GM12801 (cell line): ENCODE results near the gene MLF2.

Source experiments
- CTCF ChIP-seq: IDR thresholded peaks from one replicate; pipeline ENCODE4 v1.5.1; 2011; ENCODE audit warnings: control low read depth; ENCODE audit not compliant: insufficient read length; ENCODE audit errors: extremely low read depth

The MLF2 gene

DNA sequence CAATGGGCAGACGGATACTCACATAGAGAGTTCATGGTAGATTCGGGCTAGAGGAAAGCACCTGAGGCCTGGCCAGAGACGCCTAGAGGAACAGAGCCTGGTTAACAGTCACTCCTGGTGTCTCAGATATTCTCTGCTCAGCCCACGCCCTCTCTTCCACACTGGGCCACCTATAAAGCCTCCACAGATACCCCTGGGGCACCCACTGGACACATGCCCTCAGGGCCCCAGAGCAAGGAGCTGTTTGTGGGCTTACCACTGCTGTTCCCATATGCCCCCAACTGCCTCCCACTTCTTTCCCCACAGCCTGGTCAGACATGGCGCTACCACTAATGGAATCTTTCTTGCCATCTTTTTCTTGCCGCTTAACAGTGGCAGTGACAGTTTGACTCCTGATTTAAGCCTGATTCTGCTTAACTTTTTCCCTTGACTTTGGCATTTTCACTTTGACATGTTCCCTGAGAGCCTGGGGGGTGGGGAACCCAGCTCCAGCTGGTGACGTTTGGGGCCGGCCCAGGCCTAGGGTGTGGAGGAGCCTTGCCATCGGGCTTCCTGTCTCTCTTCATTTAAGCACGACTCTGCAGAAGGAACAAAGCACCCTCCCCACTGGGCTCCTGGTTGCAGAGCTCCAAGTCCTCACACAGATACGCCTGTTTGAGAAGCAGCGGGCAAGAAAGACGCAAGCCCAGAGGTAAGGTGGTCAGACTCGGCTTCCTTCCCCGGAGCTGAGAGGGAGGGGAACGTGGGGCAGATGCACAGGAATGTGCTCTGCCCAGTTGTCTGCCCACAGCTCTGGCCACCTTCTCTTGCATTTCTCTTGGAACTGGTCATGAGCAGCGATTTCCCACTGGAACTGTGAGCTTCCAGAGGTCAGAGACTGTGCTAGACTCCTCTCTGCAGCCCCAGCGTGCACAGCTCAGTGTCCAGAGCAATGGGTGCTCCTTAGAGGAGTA lies 36.3 kb upstream of the MLF2 start, which contains the start of gene CD4:
Gene CD4, plus strand, starts transcription at position 557 of the 953 bp plus-strand sequence. CDS start 10,611 bp downstream, outside the sequence.
- TF ChIP-seq CTCF: no peak

GRCh38 chr12:6787309-6787708 lies 34.4 kb upstream of the MLF2 start:
- no peak for TF ChIP-seq CTCF

GRCh38 chr12:6786416-6787094 lies 33.6 kb upstream of the MLF2 start:
- TF ChIP-seq CTCF: no peak

DNA sequence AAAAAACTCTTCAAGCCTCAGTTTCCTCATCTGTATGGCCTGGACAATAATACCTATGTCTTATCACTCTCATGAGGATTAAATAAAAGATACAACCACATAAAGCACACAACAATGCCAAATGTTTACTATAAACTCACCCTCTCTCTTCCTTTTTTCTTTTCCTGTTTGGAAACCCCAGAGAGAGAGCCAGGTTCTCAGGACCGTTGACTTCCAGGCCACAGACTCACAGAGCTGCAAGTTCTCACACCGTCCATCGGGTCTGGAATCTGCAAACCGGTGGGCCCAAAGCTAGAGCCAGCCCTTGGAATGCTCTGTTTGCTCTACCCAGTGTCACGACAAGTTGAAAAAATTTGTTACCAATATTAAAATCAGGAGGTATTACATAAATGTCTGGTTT lies 31.8 kb upstream of the MLF2 start:
- TF ChIP-seq CTCF: no peak

GRCh38 chr12:6784296-6784695 lies 31.4 kb upstream of the MLF2 start:
- no peak for TF ChIP-seq CTCF

- no peak for TF ChIP-seq CTCF
These were observed 30.9 kb upstream of the MLF2 start for GRCh38 chr12:6783828-6784227.

DNA sequence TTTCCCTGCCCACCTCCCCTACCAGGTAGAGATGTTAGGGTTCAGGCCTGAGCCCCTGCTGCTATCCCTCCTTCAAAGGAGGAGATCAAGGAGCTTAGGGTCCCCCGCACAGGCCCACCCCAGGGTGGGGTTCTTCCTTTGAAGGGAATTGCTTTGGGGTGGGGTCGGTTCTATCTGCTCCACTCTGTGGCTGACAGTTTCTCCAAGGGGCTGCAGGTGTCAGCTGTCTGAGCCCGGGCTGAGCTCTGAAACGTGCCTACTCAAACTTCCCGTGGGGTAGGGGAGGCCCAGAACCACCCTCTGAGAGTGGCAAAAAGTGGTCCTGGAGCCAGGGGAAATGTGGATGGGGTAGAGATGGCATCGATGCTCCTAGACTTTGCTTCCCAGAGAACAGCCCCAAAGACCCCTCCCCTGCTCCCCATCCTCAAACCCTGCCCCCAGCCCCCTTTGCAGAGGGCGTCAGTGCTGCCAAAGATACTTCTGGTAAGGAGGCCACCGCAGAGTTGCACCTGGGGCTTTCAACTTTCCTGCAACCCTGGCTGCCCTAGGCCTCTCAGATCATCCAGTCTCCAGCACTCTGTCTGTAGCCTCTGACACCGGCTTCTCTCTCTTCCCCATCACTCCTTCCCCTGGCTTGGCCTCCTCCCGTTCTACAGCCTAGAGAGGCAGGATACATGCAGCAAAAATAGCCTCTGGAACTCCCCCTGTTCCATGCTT lies 30.1 kb upstream of the MLF2 start:
- no peak for TF ChIP-seq CTCF
